Measurements from ENCODE around the gene POT1.

GRCh38 chr7:124959676-124960075, 30.1 kb upstream of the POT1 start:
- TF ChIP-seq CTCF (conservative IDR thresholded peaks at IDR 0.05 in 1 of 2, IDR thresholded peaks at IDR 0.05 in 1 of 2; ENCODE audit: extremely low read depth in 1 of 2, insufficient read depth in 1 of 2, low read depth in 1 of 2, low read length in 2 of 2) (no peak), EZH2 (IDR thresholded peaks at IDR 0.05; ENCODE audit: borderline replicate concordance, low read length) (no peak)
